Epithelial cell of proximal tubule (primary cell): ENCODE results near the gene SND1. TPM values are rescaled to one million over a fixed set of nuclear protein-coding genes. Genes with fewer than 3 reads are reported as not detected.

Source experiments
- DNase-seq: peaks from one replicate; pipeline ENCODE4 v3.0.0-alpha.2; 2011; ENCODE audit warnings: low read depth
- H3K4me3 ChIP-seq: 2 replicates; pipeline ENCODE4 v1.5.1; 2011; ENCODE audit warnings: low read depth, mild to moderate bottlenecking, low read length
- total RNA-seq: library from RNA; depleted of rRNA; stranded (reverse); fragments of >200 nt; gene quantifications from 2 replicates; pipeline ENCODE4 v1.2.3, GENCODE V29; 2015
- TF ChIP-seq, protein P1 (sequence below): conservative IDR thresholded peaks from 2 replicates; pipeline ENCODE4 v1.5.1; 2012; ENCODE audit warnings: low read depth, mild to moderate bottlenecking, low read length

The SND1 gene
- total RNA-seq, 1 donor from 2014 or later: 122 TPM

DNA sequence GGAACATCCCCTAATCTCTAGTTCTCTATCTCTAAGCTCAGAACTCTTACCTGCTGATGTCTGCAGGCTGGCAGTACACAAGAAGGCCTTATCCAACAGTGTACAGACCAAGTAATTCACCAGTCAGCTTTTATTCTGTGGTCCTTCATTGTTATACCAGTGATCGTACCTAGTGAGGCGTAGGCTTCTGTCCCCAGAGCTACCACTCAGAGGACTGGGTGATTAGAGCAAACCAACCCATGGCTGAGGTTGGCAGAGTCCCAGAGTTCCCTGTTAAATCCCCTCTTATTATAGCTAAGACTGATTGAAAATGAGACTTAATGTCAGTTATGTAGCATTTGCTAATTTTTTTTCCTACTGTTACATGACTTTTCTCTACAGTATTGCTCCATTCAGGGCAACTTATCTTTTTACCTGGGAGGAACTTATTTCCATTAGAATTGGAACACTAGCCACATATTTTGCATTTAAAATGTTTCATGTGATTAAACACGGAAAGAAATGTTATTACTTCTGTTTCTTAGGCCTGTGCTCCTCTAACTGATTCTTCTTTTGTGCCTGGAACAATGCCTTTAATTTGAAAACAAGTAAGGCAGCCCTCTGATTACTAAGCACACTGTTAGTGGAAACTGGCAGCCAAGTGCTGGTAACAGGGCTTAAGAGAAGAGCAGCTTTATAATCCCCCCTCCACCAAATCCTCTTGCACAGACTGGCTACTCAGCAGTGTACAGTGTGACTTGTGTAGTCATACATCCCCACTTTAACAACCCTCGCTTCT lies 252.1 kb downstream of the SND1 start:
- no peak for DNase-seq
- no peak overlapping the region for H3K4me3 ChIP-seq
- TF ChIP-seq, protein P1, sequence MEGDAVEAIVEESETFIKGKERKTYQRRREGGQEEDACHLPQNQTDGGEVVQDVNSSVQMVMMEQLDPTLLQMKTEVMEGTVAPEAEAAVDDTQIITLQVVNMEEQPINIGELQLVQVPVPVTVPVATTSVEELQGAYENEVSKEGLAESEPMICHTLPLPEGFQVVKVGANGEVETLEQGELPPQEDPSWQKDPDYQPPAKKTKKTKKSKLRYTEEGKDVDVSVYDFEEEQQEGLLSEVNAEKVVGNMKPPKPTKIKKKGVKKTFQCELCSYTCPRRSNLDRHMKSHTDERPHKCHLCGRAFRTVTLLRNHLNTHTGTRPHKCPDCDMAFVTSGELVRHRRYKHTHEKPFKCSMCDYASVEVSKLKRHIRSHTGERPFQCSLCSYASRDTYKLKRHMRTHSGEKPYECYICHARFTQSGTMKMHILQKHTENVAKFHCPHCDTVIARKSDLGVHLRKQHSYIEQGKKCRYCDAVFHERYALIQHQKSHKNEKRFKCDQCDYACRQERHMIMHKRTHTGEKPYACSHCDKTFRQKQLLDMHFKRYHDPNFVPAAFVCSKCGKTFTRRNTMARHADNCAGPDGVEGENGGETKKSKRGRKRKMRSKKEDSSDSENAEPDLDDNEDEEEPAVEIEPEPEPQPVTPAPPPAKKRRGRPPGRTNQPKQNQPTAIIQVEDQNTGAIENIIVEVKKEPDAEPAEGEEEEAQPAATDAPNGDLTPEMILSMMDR: no peak

DNA sequence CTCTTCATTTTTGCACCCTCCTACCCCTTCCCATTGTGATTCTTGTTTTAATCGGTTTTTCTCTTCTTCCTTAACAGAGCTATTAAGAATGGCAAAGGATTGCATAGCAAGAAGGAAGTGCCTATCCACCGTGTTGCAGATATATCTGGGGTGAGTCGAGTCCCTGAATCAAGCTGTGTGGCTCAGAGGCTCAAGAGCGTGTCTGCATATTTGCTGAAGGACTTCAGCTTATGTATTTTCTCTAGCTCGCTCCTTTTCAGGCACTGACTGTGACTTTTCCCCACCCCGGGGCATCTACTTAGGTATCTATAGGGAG lies 252.6 kb downstream of the SND1 start:
- no peak overlapping the region for H3K4me3 ChIP-seq
- DNase-seq: no peak
- TF ChIP-seq, protein P1: no peak

DNA sequence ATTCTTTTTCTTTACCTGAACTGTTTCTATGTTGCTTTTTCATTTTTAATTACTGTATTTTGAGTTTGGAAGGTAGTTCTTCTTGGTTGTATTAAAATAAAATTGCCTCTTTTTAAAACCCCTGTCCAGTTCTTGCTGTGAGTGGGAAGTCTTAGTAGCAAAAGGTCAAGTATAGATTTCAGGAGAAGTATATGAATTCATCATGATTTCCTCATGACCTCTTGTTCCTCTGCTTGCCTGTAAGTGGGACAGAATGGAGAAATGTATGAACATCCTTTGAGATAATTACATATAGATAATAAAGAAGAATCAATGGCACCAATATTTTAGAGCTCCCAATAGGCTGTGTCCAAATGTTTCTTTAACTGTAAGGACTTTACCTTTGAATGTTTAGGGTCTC lies 253.0 kb downstream of the SND1 start:
- TF ChIP-seq, protein P1: no peak
- H3K4me3 ChIP-seq: no peak overlapping the region
- no peak for DNase-seq

DNA sequence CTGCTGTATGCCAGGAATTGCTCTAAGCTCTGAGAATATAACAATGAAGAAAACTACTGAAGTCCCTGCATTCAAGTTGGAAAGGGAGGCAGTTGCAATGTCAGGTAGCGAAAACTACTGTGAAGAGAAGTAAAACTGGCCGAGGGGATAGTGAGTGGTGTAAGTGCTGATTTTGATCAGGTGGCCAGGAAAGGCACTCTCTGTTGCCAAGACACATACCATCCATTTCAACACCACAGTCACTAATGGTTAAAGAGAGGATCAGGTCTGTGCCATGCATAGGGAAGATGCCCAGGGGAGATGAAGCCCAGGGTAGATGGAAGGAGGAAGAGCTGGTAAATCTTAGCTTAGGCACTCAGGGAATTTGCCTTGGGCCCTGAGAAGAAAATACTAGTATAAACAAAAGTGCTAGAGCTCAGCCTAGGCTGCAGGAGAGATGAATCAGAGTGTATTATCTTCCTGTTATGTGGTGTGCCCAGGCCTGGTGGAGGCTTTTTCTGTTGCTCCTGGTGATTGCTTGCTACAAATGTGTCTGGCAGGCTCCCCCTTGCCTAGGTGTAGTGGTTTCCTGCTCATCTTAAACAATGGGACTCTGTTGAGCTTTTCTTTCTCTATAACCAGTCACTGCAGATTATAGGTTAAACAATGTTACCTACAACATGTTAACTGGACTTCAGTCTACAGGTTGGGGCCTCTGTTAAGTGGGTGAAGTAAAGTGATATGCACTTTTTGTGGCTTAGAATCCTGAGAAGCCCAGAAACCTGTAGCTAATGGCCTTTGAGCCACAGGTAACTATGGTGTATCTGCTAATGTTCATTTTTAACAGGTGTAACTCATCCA lies 253.7 kb downstream of the SND1 start:
- no peak overlapping the region for H3K4me3 ChIP-seq
- TF ChIP-seq, protein P1: no peak
- DNase-seq: no peak

DNA sequence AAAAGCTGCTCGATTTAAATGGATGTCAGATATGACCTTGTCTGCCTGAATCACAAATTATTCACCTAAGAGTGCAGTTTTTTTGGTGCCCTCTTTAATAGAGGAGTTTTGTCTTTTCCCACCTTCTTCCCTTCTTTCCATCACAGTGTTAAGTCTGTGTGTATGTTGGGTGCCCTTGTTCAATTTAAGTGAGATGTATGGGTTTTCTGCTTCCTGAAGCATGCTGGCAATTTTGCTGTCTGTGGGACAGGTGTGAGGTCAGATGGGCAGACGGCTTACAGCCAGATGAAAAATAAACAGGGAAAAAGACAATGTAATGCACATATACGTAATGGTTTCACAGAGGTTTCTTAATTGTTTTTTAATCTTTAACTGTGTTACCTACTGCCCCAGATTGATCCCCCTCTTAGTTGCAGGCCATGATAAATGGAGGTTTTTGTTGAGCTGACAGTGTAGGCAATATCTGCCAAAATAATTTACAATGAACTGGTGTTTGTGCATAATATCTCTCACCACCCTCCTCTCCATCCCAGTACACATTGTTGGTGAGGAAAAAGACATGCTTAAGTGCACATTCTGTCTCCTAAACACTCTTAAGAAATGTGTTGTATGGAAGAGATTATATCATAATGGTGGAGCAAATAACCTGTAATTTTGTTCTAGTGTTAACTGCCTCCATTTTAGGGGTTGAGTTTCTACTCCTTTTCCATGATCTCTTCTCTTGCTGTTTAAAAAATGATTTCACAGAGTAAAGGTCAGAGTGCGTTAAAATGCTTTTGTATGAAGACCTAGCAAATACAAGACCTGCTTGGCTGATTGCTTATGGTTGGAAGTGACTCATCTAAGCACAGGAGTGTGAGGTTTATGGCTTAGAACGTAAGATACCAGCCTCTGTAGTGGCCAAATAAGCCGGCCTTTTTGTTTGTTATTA lies 255.4 kb downstream of the SND1 start:
- TF ChIP-seq, protein P1: no peak
- peak; percentile 67 for DNase-seq
- H3K4me3 ChIP-seq: no peak overlapping the region

DNA sequence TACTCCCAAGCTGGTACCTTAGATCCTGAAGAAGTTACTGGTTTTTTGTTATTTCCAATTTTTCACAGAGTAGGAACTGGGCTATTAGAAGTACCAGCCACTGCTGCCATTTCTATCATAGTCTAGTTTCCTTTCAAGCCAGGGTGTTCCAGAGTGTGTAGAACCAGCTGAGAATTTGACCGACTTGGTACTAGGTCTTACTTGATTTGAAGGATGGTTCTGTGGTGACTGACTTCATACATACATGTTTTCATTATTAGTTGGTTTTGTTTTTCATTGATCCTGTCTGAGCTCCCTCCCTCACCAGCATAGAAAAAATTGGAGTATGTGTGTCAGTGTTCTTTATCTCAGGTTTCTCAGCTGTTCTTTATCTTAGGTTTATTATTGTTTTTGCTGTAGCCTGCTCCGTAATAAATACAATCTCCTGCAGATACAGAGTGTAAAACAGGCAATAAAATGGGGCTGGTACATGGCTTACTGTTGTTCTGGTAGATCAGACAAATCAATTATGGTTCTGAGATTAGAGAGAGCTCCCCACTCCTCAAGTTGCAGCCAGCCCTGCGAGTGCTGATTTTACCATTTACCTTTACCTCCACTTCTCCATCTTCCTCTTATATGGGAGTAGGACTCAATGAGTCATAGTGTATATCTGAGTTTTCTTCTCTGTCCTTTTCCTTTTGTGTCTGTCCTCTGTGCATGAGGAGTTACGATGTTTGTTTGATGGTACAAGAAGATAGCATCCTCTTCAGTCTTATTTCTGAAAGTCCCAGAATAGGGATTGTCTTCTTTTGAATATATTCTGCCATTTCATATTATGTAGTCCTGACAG lies 256.6 kb downstream of the SND1 start:
- DNase-seq: no peak
- H3K4me3 ChIP-seq: no peak overlapping the region
- TF ChIP-seq, protein P1: no peak
